ENCODE results near the gene FAM98A. TPM values are rescaled to one million over a fixed set of nuclear protein-coding genes. Genes with fewer than 3 reads are reported as not detected.
A peak's percentile ranks its signal among the peaks of the same experiment; 100 is the strongest.

Gene FAM98A
- total RNA-seq, 2 experiments from 2014 or later: 45.4 to 46.1 TPM

- no peak for DNase-seq
- Mint-ChIP-seq H3K36me3 (ENCODE audit: low read depth) (peaks cover 26% of the 10 kb centered on the region), H3K27ac (no peak overlapping the region), H3K27me3 (ENCODE audit: low read depth) (no peaks in the 10 kb centered on the region), H3K4me1 (ENCODE audit: low read depth) (peaks cover 7% of the 10 kb centered on the region), H3K4me3 (no peak overlapping the region), H3K9me3 (no peaks in the 10 kb centered on the region)
- CTCF ChIA-PET: interaction anchor here (0.9 to 1.5 kb wide), 2 partner anchors 10 to 14 kb away, joined by 3 to 4 read pairs; partner anchors contain the start of gene FAM98A
- intact Hi-C loops (cut with micrococcal nuclease): loop anchor here (10.0 kb wide), 1 partner anchor 373 kb away; no protein-coding TSS in a partner anchor
Observed at GRCh38 chr2:33588232-33588631, 10.9 kb downstream of the FAM98A start.

- no peak overlapping the region for H3K27ac Mint-ChIP-seq
- no peaks in the 10 kb centered on the region for H3K9me3 Mint-ChIP-seq
- CTCF ChIA-PET: interaction anchor here (1.1 to 1.4 kb wide), 2 partner anchors 34 to 174 kb away, joined by 3 to 4 read pairs; no protein-coding TSS in a partner anchor
- intact Hi-C loops (cut with micrococcal nuclease): loop anchor here (10.0 kb wide), 1 partner anchor 372 kb away; no protein-coding TSS in a partner anchor
- H3K4me1 Mint-ChIP-seq (ENCODE audit: low read depth): peaks cover 8% of the 10 kb centered on the region
- peaks cover 25% of the 10 kb centered on the region for H3K36me3 Mint-ChIP-seq (ENCODE audit: low read depth)
- DNase-seq: no peak
- no peaks in the 10 kb centered on the region for H3K27me3 Mint-ChIP-seq (ENCODE audit: low read depth)
- H3K4me3 Mint-ChIP-seq: no peak overlapping the region
Observed at GRCh38 chr2:33586766-33587165, 12.3 kb downstream of the FAM98A start.

- intact Hi-C loops (cut with micrococcal nuclease): loop anchor here (1.0 to 10.0 kb wide), 7 partner anchors 108 to 1031 kb away; partner anchors contain the start of gene LTBP1
- Mint-ChIP-seq H3K4me3 (no peak overlapping the region), H3K27me3 (ENCODE audit: low read depth) (no peaks in the 10 kb centered on the region), H3K9me3 (no peaks in the 10 kb centered on the region), H3K36me3 (ENCODE audit: low read depth) (peaks cover 16% of the 10 kb centered on the region), H3K4me1 (ENCODE audit: low read depth) (peaks cover 10% of the 10 kb centered on the region), H3K27ac (no peak overlapping the region)
- peak; percentile 37 for DNase-seq
- CTCF ChIA-PET: interaction anchor here (0.6 to 3.1 kb wide), 21 partner anchors 9 to 550 kb away, joined by 3 to 19 read pairs (median 4); partner anchors contain the start of genes FAM98A and RASGRP3
Observed at GRCh38 chr2:33583194-33583938, 15.7 kb downstream of the FAM98A start.

GRCh38 chr2:33581872-33582271, 17.2 kb downstream of the FAM98A start:
- H3K36me3 Mint-ChIP-seq (ENCODE audit: low read depth): peaks cover 15% of the 10 kb centered on the region
- H3K9me3 Mint-ChIP-seq: no peaks in the 10 kb centered on the region
- peaks cover 10% of the 10 kb centered on the region for H3K4me1 Mint-ChIP-seq (ENCODE audit: low read depth)
- H3K27me3 Mint-ChIP-seq (ENCODE audit: low read depth): no peaks in the 10 kb centered on the region
- CTCF ChIA-PET: interaction anchor here (0.6 to 3.1 kb wide), 6 partner anchors 12 to 181 kb away, joined by 3 to 19 read pairs (median 4); partner anchors contain the start of gene RASGRP3
- intact Hi-C loops (cut with micrococcal nuclease): loop anchor here (2.0 to 10.0 kb wide), 4 partner anchors 367 to 1030 kb away; partner anchors contain the start of gene LTBP1
- no peak for DNase-seq
- H3K27ac Mint-ChIP-seq: peak overlapping the region; percentile 24
- no peak overlapping the region for H3K4me3 Mint-ChIP-seq

GRCh38 chr2:33579227-33579626, 19.9 kb downstream of the FAM98A start:
- H3K4me1 Mint-ChIP-seq (ENCODE audit: low read depth): peaks cover 10% of the 10 kb centered on the region
- H3K4me3 Mint-ChIP-seq: no peak overlapping the region
- H3K9me3 Mint-ChIP-seq: no peaks in the 10 kb centered on the region
- H3K27me3 Mint-ChIP-seq (ENCODE audit: low read depth): no peaks in the 10 kb centered on the region
- no peak overlapping the region for H3K27ac Mint-ChIP-seq
- peaks cover 8% of the 10 kb centered on the region for H3K36me3 Mint-ChIP-seq (ENCODE audit: low read depth)
- CTCF ChIA-PET: interaction anchor here (0.6 to 1.6 kb wide), 2 partner anchors 43 to 104 kb away, joined by 4 to 5 read pairs; no protein-coding TSS in a partner anchor
- DNase-seq: no peak
- intact Hi-C loops (cut with micrococcal nuclease): no loop called here

- H3K4me3 Mint-ChIP-seq: no peak overlapping the region
Observed at GRCh38 chr2:33577668-33578067, 21.4 kb downstream of the FAM98A start.

GRCh38 chr2:33577084-33577483, 22.0 kb downstream of the FAM98A start:
- Mint-ChIP-seq H3K27me3 (ENCODE audit: low read depth) (no peaks in the 10 kb centered on the region), H3K9me3 (no peaks in the 10 kb centered on the region), H3K4me3 (no peak overlapping the region), H3K27ac (no peak overlapping the region), H3K4me1 (ENCODE audit: low read depth) (peaks cover 5% of the 10 kb centered on the region), H3K36me3 (ENCODE audit: low read depth) (peaks cover 4% of the 10 kb centered on the region)
- CTCF ChIA-PET: no interaction called here
- no peak for DNase-seq
- intact Hi-C loops (cut with micrococcal nuclease): no loop called here

More at GRCh38 chr2:33577668-33578067, 21.4 kb downstream of the FAM98A start:
- no peaks in the 10 kb centered on the region for H3K27me3 Mint-ChIP-seq (ENCODE audit: low read depth)
- DNase-seq: no peak
- peaks cover 9% of the 10 kb centered on the region for H3K4me1 Mint-ChIP-seq (ENCODE audit: low read depth)
- CTCF ChIA-PET: interaction anchor here (1.6 kb wide), 1 partner anchor 102 kb away, joined by 4 read pairs; no protein-coding TSS in a partner anchor
- no peak overlapping the region for H3K27ac Mint-ChIP-seq
- H3K36me3 Mint-ChIP-seq (ENCODE audit: low read depth): peaks cover 7% of the 10 kb centered on the region
- intact Hi-C loops (cut with micrococcal nuclease): no loop called here
- no peaks in the 10 kb centered on the region for H3K9me3 Mint-ChIP-seq

- no peaks in the 10 kb centered on the region for H3K27me3 Mint-ChIP-seq (ENCODE audit: low read depth)
- no peaks in the 10 kb centered on the region for H3K36me3 Mint-ChIP-seq (ENCODE audit: low read depth)
- CTCF ChIA-PET: interaction anchor here (2.0 kb wide), 1 partner anchor 10 kb away, joined by 8 read pairs; no protein-coding TSS in a partner anchor
- intact Hi-C loops (cut with micrococcal nuclease): no loop called here
- H3K9me3 Mint-ChIP-seq: no peaks in the 10 kb centered on the region
- H3K4me1 Mint-ChIP-seq (ENCODE audit: low read depth): no peaks in the 10 kb centered on the region
- no peak overlapping the region for H3K4me3 Mint-ChIP-seq
- DNase-seq: no peak
- no peak overlapping the region for H3K27ac Mint-ChIP-seq
Observed at GRCh38 chr2:33573657-33574056, 25.4 kb downstream of the FAM98A start.

- H3K9me3 Mint-ChIP-seq: no peaks in the 10 kb centered on the region
- no peak overlapping the region for H3K27ac Mint-ChIP-seq
- H3K36me3 Mint-ChIP-seq (ENCODE audit: low read depth): no peaks in the 10 kb centered on the region
- CTCF ChIA-PET: no interaction called here
- H3K4me1 Mint-ChIP-seq (ENCODE audit: low read depth): no peaks in the 10 kb centered on the region
- DNase-seq: no peak
- H3K27me3 Mint-ChIP-seq (ENCODE audit: low read depth): no peaks in the 10 kb centered on the region
- no peak overlapping the region for H3K4me3 Mint-ChIP-seq
- intact Hi-C loops (cut with micrococcal nuclease): no loop called here
Observed at GRCh38 chr2:33570681-33571080, 28.4 kb downstream of the FAM98A start.

- no peaks in the 10 kb centered on the region for H3K27me3 Mint-ChIP-seq (ENCODE audit: low read depth)
- peaks cover 6% of the 10 kb centered on the region for H3K36me3 Mint-ChIP-seq (ENCODE audit: low read depth)
- intact Hi-C loops (cut with micrococcal nuclease): no loop called here
- no peak for DNase-seq
- CTCF ChIA-PET: no interaction called here
- H3K4me3 Mint-ChIP-seq: no peak overlapping the region
- H3K4me1 Mint-ChIP-seq (ENCODE audit: low read depth): no peaks in the 10 kb centered on the region
- H3K9me3 Mint-ChIP-seq: no peaks in the 10 kb centered on the region
- H3K27ac Mint-ChIP-seq: no peak overlapping the region
Observed at GRCh38 chr2:33561872-33562271, 37.2 kb downstream of the FAM98A start.

GRCh38 chr2:33560017-33560416, 39.1 kb downstream of the FAM98A start:
- DNase-seq: no peak
- H3K4me3 Mint-ChIP-seq: no peak overlapping the region
- H3K27ac Mint-ChIP-seq: no peak overlapping the region
- no peaks in the 10 kb centered on the region for H3K27me3 Mint-ChIP-seq (ENCODE audit: low read depth)
- H3K4me1 Mint-ChIP-seq (ENCODE audit: low read depth): no peaks in the 10 kb centered on the region
- intact Hi-C loops (cut with micrococcal nuclease): no loop called here
- H3K36me3 Mint-ChIP-seq (ENCODE audit: low read depth): peaks cover 8% of the 10 kb centered on the region
- H3K9me3 Mint-ChIP-seq: no peaks in the 10 kb centered on the region
- CTCF ChIA-PET: no interaction called here

GRCh38 chr2:33559328-33559727, 39.8 kb downstream of the FAM98A start:
- Mint-ChIP-seq H3K27ac (no peak overlapping the region), H3K4me3 (no peak overlapping the region), H3K4me1 (ENCODE audit: low read depth) (no peaks in the 10 kb centered on the region), H3K9me3 (no peaks in the 10 kb centered on the region), H3K36me3 (ENCODE audit: low read depth) (peaks cover 8% of the 10 kb centered on the region), H3K27me3 (ENCODE audit: low read depth) (no peaks in the 10 kb centered on the region)
- no peak for DNase-seq
- CTCF ChIA-PET: no interaction called here
- intact Hi-C loops (cut with micrococcal nuclease): no loop called here
